PC-9 (cell line): ENCODE data around the gene SUV39H1.

Experiments used
- EZH2 ChIP-seq: fragments of 200-600 bp; sonication (generic); IDR thresholded peaks from 2 replicates; pipeline ENCODE4 v1.8.0; 2017; ENCODE audit warnings: antibody characterized with exemption, low read depth
- TF ChIP-seq, protein P1 (sequence below): fragments of 200-600 bp; sonication (generic); conservative IDR thresholded peaks from 2 replicates; pipeline ENCODE4 v1.6.1; 2017; ENCODE audit warnings: mixed run types, antibody characterized with exemption, mild to moderate bottlenecking, moderate library complexity

GRCh38 chrX:48663241-48663640, 33.3 kb upstream of the SUV39H1 start:
- TF ChIP-seq, protein P1, sequence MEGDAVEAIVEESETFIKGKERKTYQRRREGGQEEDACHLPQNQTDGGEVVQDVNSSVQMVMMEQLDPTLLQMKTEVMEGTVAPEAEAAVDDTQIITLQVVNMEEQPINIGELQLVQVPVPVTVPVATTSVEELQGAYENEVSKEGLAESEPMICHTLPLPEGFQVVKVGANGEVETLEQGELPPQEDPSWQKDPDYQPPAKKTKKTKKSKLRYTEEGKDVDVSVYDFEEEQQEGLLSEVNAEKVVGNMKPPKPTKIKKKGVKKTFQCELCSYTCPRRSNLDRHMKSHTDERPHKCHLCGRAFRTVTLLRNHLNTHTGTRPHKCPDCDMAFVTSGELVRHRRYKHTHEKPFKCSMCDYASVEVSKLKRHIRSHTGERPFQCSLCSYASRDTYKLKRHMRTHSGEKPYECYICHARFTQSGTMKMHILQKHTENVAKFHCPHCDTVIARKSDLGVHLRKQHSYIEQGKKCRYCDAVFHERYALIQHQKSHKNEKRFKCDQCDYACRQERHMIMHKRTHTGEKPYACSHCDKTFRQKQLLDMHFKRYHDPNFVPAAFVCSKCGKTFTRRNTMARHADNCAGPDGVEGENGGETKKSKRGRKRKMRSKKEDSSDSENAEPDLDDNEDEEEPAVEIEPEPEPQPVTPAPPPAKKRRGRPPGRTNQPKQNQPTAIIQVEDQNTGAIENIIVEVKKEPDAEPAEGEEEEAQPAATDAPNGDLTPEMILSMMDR = no peak
- TF ChIP-seq EZH2 = no peak
